Measurements from ENCODE around the gene IL4R.

DNA sequence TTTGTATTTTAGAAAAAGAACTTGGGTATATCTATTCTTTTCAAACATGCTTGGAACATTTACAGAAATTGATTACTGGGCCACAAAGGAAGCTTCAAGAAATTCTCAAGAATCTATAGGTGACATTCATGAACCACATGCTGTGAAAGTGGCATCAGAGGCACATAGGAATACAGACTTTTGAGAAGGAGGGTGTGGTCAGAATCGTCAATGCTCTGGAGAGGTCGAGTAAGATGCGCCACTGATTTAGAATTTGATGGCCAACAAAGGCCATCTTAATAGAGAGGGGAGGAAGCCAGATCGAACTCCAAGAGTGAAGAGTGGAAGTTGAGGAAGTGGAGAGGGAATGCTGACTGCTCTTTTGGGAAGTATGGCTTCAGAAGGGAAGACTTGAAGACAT lies 41.7 kb upstream of the IL4R start:
- TF ChIP-seq POLR2A (IDR thresholded peaks at IDR 0.05) (no peak), CTCF (IDR thresholded peaks at IDR 0.05) (no peak), POLR2AphosphoS5 (IDR thresholded peaks at IDR 0.05; ENCODE audit: insufficient read depth in 1 of 2, low read depth in 1 of 2) (no peak)
